GM12878 (cell line): ENCODE measurements around the gene IFNLR1. TPM values are rescaled to one million over a fixed set of nuclear protein-coding genes. Genes with fewer than 3 reads are reported as not detected.

ENCODE experiments used
- ATAC-seq: fragments of 200-7000 bp; cut with Tn5 transposase; 3 replicates; pipeline ENCODE4 v1.9.1; 2020; ENCODE audit warnings: mild to moderate bottlenecking, moderate library complexity
- BruUV-seq: library from RNA; stranded (reverse); fragments of 400-500 nt; replicated peaks from 2 replicates; lab custom pipeline; 2021; lab: Mats Ljungman, UMichigan
- CTCF ChIA-PET: fragments of 300-600 bp; sonication (Branson Sonifier 250); formaldehyde crosslinking; extraction: SDS; loops from one replicate; lab custom pipeline; 2021; ENCODE audit warnings: inconsistent platforms; lab: Yijun Ruan, JAX
- POLR2A ChIA-PET: fragments of 350-600 bp; formaldehyde crosslinking; extraction: SDS; loops from one replicate; lab custom pipeline; 2021; ENCODE audit warnings: inconsistent platforms; lab: Charles Lee
- RAD21 ChIA-PET: fragments of 300-600 bp; sonication (Branson Sonifier 250); formaldehyde crosslinking; loops from one replicate; lab custom pipeline; 2023; ENCODE audit warnings: antibody characterized with exemption; ENCODE audit not compliant: unreplicated experiment; lab: Charles Lee
- SMC1A ChIA-PET: fragments of 300-600 bp; sonication (Branson Sonifier 250); formaldehyde crosslinking; loops from one replicate; lab custom pipeline; 2023; ENCODE audit not compliant: unreplicated experiment, uncharacterized antibody; lab: Charles Lee
- DNase-seq: peaks from one replicate; pipeline ENCODE4 v3.0.0-alpha.2; 2011; ENCODE audit warnings: low read depth, low spot score
- FAIRE-seq: peaks from 3 replicates; lab custom pipeline; 2011; peaks lifted over from hg19 to GRCh38; lab: Jason Lieb, UNC
- H2AFZ ChIP-seq: 2 replicates; pipeline ENCODE4 v1.6.0; 2011; ENCODE audit warnings: low read depth, low read length, control low read depth; ENCODE audit not compliant: control insufficient read depth
- H3K27ac ChIP-seq: 2 replicates; pipeline ENCODE4 v1.5.1; 2011; ENCODE audit warnings: control low read depth; ENCODE audit not compliant: control insufficient read depth, insufficient read depth
- H3K27me3 ChIP-seq, 2 experiments: replicated peaks in 1 of 2; 2 replicates each; pipeline versions ENCODE4 v1.6.0 to v1.6.1; 2011; ENCODE audit warnings: low read length in 1 of 2; ENCODE audit not compliant: control insufficient read depth in 2 of 2, insufficient read depth in 2 of 2
- H3K36me3 ChIP-seq, 2 experiments: 2 replicates each; pipeline ENCODE4 v1.5.1; 2011; ENCODE audit warnings: low read length in 1 of 2; ENCODE audit not compliant: control insufficient read depth in 2 of 2, insufficient read depth in 2 of 2
- H3K4me1 ChIP-seq: 2 replicates; pipeline ENCODE4 v1.6.1; 2011; ENCODE audit warnings: mild to moderate bottlenecking, low read length, moderate library complexity, mixed read lengths; ENCODE audit not compliant: control insufficient read depth, insufficient read depth
- H3K4me2 ChIP-seq: 2 replicates; pipeline ENCODE4 v1.6.0; 2011; ENCODE audit warnings: control low read depth; ENCODE audit not compliant: control insufficient read depth, insufficient read depth
- H3K4me3 ChIP-seq: fragments of 200-600 bp; sonication (generic); 2 replicates; pipeline ENCODE4 v1.5.1; 2016
- H3K79me2 ChIP-seq: 2 replicates; pipeline ENCODE4 v1.6.0; 2011; ENCODE audit warnings: low read length; ENCODE audit not compliant: control insufficient read depth, insufficient read depth
- H3K9ac ChIP-seq: 2 replicates; pipeline ENCODE4 v1.8.0; 2011; ENCODE audit warnings: low read length, control low read depth, mixed read lengths; ENCODE audit not compliant: control insufficient read depth, insufficient read depth
- H3K9me3 ChIP-seq: replicated peaks from 3 replicates; pipeline ENCODE4 v1.5.1; 2011; ENCODE audit warnings: mild to moderate bottlenecking, low read length; ENCODE audit not compliant: control insufficient read depth, insufficient read depth
- H4K20me1 ChIP-seq: 2 replicates; pipeline ENCODE4 v1.6.0; 2011; ENCODE audit not compliant: control insufficient read depth, insufficient read depth
- CHD2 ChIP-seq: IDR thresholded peaks from 2 replicates; pipeline ENCODE4 v1.6.1; 2011; ENCODE audit warnings: low read depth, low read length, improper control_type of control experiment, borderline replicate concordance
- MEF2B ChIP-seq: fragments of 450-650 bp; IDR thresholded peaks from 2 replicates; pipeline ENCODE4 v1.6.1; 2018; ENCODE audit warnings: mild to moderate bottlenecking, moderate library complexity; ENCODE audit not compliant: partially characterized antibody, poor library complexity, severe bottlenecking
- MTA3 ChIP-seq: IDR thresholded peaks from 2 replicates; pipeline ENCODE4 v1.6.1; 2012; ENCODE audit warnings: low read length, inconsistent platforms, borderline replicate concordance
- PML ChIP-seq: IDR thresholded peaks from 2 replicates; pipeline ENCODE4 v1.6.1; 2012; ENCODE audit warnings: low read length, inconsistent platforms
- POLR2AphosphoS2 ChIP-seq: IDR thresholded peaks from 2 replicates; pipeline ENCODE4 v1.6.1; 2011; ENCODE audit warnings: low read depth, mild to moderate bottlenecking, low read length, improper control_type of control experiment, moderate library complexity
- RFX5 ChIP-seq: IDR thresholded peaks from 2 replicates; pipeline ENCODE4 v1.6.1; 2011; ENCODE audit warnings: low read depth, low read length, improper control_type of control experiment
- SMAD5 ChIP-seq: IDR thresholded peaks from 2 replicates; pipeline ENCODE4 v1.6.1; 2016; ENCODE audit warnings: antibody characterized with exemption, low read depth
- ZBED1 ChIP-seq: IDR thresholded peaks from 2 replicates; pipeline ENCODE4 v1.6.1; 2016; ENCODE audit warnings: borderline replicate concordance
- ZNF217 ChIP-seq: fragments of 450-650 bp; IDR thresholded peaks from 2 replicates; pipeline ENCODE4 v1.6.1; 2017; ENCODE audit warnings: antibody characterized with exemption, mild to moderate bottlenecking
- ZSCAN29 ChIP-seq: fragments of 450-650 bp; IDR thresholded peaks from 2 replicates; pipeline ENCODE4 v1.6.1; 2017; ENCODE audit warnings: mild to moderate bottlenecking, moderate library complexity
- WGBS: methylation state at CpG from one replicate; pipeline ENCODE4 v1.1.6; 2016; ENCODE audit warnings: low lambda C conversion rate; ENCODE audit not compliant: insufficient replicate concordance, insufficient coverage; ENCODE audit errors: missing lambda C conversion rate; 5-methylcytosine and 5-hydroxymethylcytosine counted together
- in situ Hi-C: fragments of 300-500 bp; cut with MboI; formaldehyde crosslinking; loops from 9 replicates; pipeline ENCODE4 v1.14.3; 2018; ENCODE audit warnings: mixed read lengths
- intact Hi-C: fragments of 100-400 bp; cut with micrococcal nuclease; formaldehyde crosslinking; loops from one replicate; pipeline ENCODE4 v1.14.2; 2022; ENCODE audit not compliant: unreplicated experiment
- polyA plus RNA-seq, 11 experiments: library from polyadenylated mRNA; depleted of rRNA in 4 of 11; unstranded in 6 of 11; stranded (reverse) in 5 of 11; fragments of >200 nt; fragmentation: Nextera tagmentation in 4 of 11; fragmentation: Illumina TruSeq in 1 of 11; extraction: Ambion mirVana in 4 of 11; extraction: Trizol in 1 of 11; gene quantifications; 1 replicate in 1 of 11; 2 replicates in 10 of 11; pipeline versions ENCODE4 v1.2.1 to v1.2.3, GENCODE V29; 2011 to 2016; ENCODE audit warnings: inconsistent platforms in 2 of 11, missing spikeins in 2 of 11, low read depth in 1 of 11
- total RNA-seq, 4 experiments: library from RNA; depleted of rRNA in 3 of 4; stranded (reverse); fragments of >200 nt in 3 of 4; fragmentation: Illumina TruSeq in 1 of 4; extraction: Trizol in 1 of 4; gene quantifications; 2 replicates each; pipeline versions ENCODE4 v1.2.1 to v1.2.3, GENCODE V29; 2013 to 2021
- TF ChIP-seq, protein P1 (sequence below): fragments of 450-650 bp; IDR thresholded peaks from 2 replicates; pipeline ENCODE4 v1.6.1; 2016; ENCODE audit warnings: mild to moderate bottlenecking, moderate library complexity, borderline replicate concordance
- TF ChIP-seq, protein P2 (sequence below): fragments of 450-650 bp; formaldehyde crosslinking; IDR thresholded peaks from 2 replicates; pipeline ENCODE4 v1.5.0; 2022; ENCODE audit warnings: mild to moderate bottlenecking, missing genetic modification characterization
- TF ChIP-seq, protein P3 (sequence below): fragments of 150-350 bp; IDR thresholded peaks from 2 replicates; pipeline ENCODE4 v1.6.1; 2016; ENCODE audit warnings: low read depth, low read length

The IFNLR1 gene
- total and polyA plus RNA-seq, 10 of the 15 experiments (the other 5 are each of a cell fraction or from before 2014, with no cell fraction given) = 0.31 to 5.6 (median 3.9) TPM

DNA sequence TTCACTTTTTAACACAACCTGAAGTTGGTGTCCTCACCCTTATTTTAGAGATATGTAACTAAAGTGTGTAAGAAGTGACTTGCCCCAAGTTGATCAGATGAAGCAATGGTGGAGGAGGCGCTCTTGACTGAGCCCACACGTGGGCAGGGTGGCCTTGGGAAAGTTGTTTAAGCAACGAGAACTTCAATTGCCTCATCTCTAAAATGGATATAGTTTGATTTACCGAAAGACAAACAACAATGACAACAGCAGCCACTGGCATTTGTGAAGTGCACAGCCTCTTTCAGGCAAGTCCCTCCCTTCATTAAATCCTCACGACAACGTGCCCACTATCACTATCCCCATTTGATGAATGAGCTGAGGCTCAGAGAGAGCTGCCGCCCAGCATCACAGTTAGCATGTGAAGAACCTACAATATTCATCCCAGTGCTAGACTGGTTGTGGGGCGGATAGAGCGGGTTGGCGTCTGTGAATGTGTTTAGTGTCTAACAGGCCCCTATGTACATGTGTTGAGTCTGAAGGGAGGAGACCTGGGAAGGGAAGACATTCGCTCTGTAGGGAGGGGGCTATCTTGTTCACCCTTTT, 47.2 kb downstream of the IFNLR1 start (continued):
- TF ChIP-seq, protein P1, sequence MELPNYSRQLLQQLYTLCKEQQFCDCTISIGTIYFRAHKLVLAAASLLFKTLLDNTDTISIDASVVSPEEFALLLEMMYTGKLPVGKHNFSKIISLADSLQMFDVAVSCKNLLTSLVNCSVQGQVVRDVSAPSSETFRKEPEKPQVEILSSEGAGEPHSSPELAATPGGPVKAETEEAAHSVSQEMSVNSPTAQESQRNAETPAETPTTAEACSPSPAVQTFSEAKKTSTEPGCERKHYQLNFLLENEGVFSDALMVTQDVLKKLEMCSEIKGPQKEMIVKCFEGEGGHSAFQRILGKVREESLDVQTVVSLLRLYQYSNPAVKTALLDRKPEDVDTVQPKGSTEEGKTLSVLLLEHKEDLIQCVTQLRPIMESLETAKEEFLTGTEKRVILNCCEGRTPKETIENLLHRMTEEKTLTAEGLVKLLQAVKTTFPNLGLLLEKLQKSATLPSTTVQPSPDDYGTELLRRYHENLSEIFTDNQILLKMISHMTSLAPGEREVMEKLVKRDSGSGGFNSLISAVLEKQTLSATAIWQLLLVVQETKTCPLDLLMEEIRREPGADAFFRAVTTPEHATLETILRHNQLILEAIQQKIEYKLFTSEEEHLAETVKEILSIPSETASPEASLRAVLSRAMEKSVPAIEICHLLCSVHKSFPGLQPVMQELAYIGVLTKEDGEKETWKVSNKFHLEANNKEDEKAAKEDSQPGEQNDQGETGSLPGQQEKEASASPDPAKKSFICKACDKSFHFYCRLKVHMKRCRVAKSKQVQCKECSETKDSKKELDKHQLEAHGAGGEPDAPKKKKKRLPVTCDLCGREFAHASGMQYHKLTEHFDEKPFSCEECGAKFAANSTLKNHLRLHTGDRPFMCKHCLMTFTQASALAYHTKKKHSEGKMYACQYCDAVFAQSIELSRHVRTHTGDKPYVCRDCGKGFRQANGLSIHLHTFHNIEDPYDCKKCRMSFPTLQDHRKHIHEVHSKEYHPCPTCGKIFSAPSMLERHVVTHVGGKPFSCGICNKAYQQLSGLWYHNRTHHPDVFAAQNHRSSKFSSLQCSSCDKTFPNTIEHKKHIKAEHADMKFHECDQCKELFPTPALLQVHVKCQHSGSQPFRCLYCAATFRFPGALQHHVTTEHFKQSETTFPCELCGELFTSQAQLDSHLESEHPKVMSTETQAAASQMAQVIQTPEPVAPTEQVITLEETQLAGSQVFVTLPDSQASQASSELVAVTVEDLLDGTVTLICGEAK = no peak
- TF ChIP-seq MEF2B (no peak), ZNF217 (no peak), CHD2 (no peak), PML (no peak)

DNA sequence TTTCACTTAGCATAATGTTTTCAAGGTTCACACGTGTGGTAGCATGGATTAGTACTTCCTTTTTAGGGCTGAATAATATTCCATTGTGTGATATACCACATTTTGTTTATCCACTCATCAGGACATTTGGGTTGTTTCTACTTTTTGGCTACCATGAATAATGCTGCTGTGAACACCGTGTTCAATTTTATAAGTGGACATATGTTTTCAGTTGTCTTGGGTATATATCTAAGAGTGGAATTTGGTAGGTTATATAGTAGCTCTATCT, 47.9 kb downstream of the IFNLR1 start:
- Histone ChIP-seq H3K9ac (no peak overlapping the region), H3K79me2 (no peaks in the 10 kb centered on the region), H4K20me1 (no peaks in the 10 kb centered on the region), H3K27me3 (peaks cover 2 to 3% of the 10 kb centered on the region in 2 experiments; a peak in 2 of 4 replicates), H3K4me2 (no peak overlapping the region), H3K27ac (no peak overlapping the region), H3K9me3 (peaks cover 3% of the 10 kb centered on the region; the same call in 1 of the 3 replicates), H3K4me3 (no peak overlapping the region), H2AFZ (no peak overlapping the region), H3K36me3 (no peaks in the 10 kb centered on the region), H3K4me1 (no peaks in the 10 kb centered on the region)
- FAIRE-seq = no peak
- RAD21 ChIA-PET = no interaction called here
- DNase-seq = no peak
- 33% methylated on average over 2 of the region's 2 CpGs for whole genome bisulfite sequencing
- POLR2A ChIA-PET = no interaction called here
- in situ Hi-C loops = no loop called here
- CTCF ChIA-PET = interaction anchor here (0.8 kb wide), 1 partner anchor 252 kb away, joined by 3 read pairs; no protein-coding TSS in a partner anchor
- intact Hi-C loops = no loop called here
- BruUV-seq = no TSS peak
- no peak for ATAC-seq
- SMC1A ChIA-PET = no interaction called here
- TF ChIP-seq, protein P2, sequence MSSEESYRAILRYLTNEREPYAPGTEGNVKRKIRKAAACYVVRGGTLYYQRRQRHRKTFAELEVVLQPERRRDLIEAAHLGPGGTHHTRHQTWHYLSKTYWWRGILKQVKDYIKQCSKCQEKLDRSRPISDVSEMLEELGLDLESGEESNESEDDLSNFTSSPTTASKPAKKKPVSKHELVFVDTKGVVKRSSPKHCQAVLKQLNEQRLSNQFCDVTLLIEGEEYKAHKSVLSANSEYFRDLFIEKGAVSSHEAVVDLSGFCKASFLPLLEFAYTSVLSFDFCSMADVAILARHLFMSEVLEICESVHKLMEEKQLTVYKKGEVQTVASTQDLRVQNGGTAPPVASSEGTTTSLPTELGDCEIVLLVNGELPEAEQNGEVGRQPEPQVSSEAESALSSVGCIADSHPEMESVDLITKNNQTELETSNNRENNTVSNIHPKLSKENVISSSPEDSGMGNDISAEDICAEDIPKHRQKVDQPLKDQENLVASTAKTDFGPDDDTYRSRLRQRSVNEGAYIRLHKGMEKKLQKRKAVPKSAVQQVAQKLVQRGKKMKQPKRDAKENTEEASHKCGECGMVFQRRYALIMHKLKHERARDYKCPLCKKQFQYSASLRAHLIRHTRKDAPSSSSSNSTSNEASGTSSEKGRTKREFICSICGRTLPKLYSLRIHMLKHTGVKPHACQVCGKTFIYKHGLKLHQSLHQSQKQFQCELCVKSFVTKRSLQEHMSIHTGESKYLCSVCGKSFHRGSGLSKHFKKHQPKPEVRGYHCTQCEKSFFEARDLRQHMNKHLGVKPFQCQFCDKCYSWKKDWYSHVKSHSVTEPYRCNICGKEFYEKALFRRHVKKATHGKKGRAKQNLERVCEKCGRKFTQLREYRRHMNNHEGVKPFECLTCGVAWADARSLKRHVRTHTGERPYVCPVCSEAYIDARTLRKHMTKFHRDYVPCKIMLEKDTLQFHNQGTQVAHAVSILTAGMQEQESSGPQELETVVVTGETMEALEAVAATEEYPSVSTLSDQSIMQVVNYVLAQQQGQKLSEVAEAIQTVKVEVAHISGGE (CRISPR knock-in tag) = no peak
- TF ChIP-seq ZBED1 = no peak
- TF ChIP-seq RFX5 = no peak
- TF ChIP-seq MTA3 = no peak
- TF ChIP-seq SMAD5 = no peak
- TF ChIP-seq ZSCAN29 = no peak
- no peak for TF ChIP-seq POLR2AphosphoS2
- TF ChIP-seq, protein P3, sequence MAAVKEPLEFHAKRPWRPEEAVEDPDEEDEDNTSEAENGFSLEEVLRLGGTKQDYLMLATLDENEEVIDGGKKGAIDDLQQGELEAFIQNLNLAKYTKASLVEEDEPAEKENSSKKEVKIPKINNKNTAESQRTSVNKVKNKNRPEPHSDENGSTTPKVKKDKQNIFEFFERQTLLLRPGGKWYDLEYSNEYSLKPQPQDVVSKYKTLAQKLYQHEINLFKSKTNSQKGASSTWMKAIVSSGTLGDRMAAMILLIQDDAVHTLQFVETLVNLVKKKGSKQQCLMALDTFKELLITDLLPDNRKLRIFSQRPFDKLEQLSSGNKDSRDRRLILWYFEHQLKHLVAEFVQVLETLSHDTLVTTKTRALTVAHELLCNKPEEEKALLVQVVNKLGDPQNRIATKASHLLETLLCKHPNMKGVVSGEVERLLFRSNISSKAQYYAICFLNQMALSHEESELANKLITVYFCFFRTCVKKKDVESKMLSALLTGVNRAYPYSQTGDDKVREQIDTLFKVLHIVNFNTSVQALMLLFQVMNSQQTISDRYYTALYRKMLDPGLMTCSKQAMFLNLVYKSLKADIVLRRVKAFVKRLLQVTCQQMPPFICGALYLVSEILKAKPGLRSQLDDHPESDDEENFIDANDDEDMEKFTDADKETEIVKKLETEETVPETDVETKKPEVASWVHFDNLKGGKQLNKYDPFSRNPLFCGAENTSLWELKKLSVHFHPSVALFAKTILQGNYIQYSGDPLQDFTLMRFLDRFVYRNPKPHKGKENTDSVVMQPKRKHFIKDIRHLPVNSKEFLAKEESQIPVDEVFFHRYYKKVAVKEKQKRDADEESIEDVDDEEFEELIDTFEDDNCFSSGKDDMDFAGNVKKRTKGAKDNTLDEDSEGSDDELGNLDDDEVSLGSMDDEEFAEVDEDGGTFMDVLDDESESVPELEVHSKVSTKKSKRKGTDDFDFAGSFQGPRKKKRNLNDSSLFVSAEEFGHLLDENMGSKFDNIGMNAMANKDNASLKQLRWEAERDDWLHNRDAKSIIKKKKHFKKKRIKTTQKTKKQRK = no peak
